Glutamatergic neuron (in vitro differentiated cells): Measurements from ENCODE around the gene MBD2. TPM values are rescaled to one million over a fixed set of nuclear protein-coding genes. Genes with fewer than 3 reads are reported as not detected.
"Not testable (repeated sequence)": the region's sequence is repeated elsewhere in the genome, so short reads cannot be mapped to it uniquely, and the experiment has no call there.

Experiments used
- DNase-seq: peaks from one replicate; pipeline ENCODE4 v3.0.0; 2022
- H3K27ac Mint-ChIP-seq: one replicate; pipeline ENCODE4 v1.8.0; 2020; ENCODE audit warnings: mild to moderate bottlenecking, mixed read lengths, inconsistent platforms; ENCODE audit not compliant: unreplicated experiment
- H3K27me3 Mint-ChIP-seq: one replicate; pipeline ENCODE4 v1.8.0; 2020; ENCODE audit warnings: mild to moderate bottlenecking, moderate library complexity, mixed read lengths, inconsistent platforms; ENCODE audit not compliant: unreplicated experiment
- H3K36me3 Mint-ChIP-seq: one replicate; pipeline ENCODE4 v1.8.0; 2020; ENCODE audit warnings: mild to moderate bottlenecking, mixed read lengths, inconsistent platforms; ENCODE audit not compliant: unreplicated experiment
- H3K4me1 Mint-ChIP-seq: one replicate; pipeline ENCODE4 v1.8.0; 2020; ENCODE audit warnings: mild to moderate bottlenecking, low read depth, mixed read lengths, inconsistent platforms; ENCODE audit not compliant: unreplicated experiment
- H3K4me3 Mint-ChIP-seq: one replicate; pipeline ENCODE4 v1.8.0; 2020; ENCODE audit warnings: mild to moderate bottlenecking, mixed read lengths, inconsistent platforms; ENCODE audit not compliant: unreplicated experiment
- H3K9me3 Mint-ChIP-seq: one replicate; pipeline ENCODE4 v1.8.0; 2020; ENCODE audit warnings: mild to moderate bottlenecking, moderate library complexity, mixed read lengths, inconsistent platforms; ENCODE audit not compliant: unreplicated experiment
- total RNA-seq: library from RNA; stranded (reverse); fragmentation: NEBNext Ultra II Directional; extraction: Animal tissue kit (Norgen Biotek cat#: 25700); gene quantifications from one replicate; pipeline ENCODE4 v1.2.1, GENCODE V29; 2021; ENCODE audit not compliant: unreplicated experiment
- TF ChIP-seq, protein P1 (sequence below): fragments of 200-600 bp; sonication (generic); IDR thresholded peaks from one replicate; pipeline ENCODE4 v1.5.0; 2021; ENCODE audit not compliant: partially characterized antibody, unreplicated experiment

The MBD2 gene
- total RNA-seq, 1 donor from 2014 or later: 30.6 TPM

DNA sequence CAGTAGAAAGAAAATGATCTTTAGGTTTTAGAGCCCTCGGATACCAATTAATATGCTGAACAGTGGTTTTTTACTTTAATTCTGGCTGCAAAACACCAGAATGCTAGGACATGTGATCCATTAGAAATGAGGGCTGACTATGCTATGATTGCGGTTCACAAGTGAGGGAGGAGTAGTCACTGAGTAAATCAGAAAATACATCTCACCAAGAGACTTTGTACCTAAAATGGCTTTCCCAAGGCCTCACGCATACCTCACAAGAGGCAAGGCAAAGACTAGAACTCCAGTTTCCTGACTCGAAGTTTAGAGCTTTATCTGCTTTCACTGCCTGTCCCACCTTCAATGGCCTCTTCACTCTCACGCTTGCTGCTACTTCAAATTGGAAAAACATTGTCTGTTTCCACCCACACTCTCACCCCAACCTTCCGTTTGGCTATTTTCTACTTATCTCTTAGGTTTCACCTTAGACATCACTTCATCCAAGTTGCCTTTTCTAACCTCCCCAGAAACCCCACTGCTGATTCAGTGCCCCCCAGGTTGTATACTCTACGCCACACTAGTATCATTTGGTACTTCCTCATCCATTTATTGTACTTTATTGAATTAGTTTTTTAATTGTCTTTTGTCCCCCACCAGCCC lies 5.1 kb upstream of the MBD2 start:
- Mint-ChIP-seq H3K36me3 (no peaks in the 10 kb centered on the region), H3K27me3 (peaks cover 4% of the 10 kb centered on the region), H3K27ac (no peak overlapping the region), H3K4me3 (no peak overlapping the region), H3K4me1 (no peaks in the 10 kb centered on the region), H3K9me3 (no peaks in the 10 kb centered on the region)
- no peak for DNase-seq
- TF ChIP-seq, protein P1, sequence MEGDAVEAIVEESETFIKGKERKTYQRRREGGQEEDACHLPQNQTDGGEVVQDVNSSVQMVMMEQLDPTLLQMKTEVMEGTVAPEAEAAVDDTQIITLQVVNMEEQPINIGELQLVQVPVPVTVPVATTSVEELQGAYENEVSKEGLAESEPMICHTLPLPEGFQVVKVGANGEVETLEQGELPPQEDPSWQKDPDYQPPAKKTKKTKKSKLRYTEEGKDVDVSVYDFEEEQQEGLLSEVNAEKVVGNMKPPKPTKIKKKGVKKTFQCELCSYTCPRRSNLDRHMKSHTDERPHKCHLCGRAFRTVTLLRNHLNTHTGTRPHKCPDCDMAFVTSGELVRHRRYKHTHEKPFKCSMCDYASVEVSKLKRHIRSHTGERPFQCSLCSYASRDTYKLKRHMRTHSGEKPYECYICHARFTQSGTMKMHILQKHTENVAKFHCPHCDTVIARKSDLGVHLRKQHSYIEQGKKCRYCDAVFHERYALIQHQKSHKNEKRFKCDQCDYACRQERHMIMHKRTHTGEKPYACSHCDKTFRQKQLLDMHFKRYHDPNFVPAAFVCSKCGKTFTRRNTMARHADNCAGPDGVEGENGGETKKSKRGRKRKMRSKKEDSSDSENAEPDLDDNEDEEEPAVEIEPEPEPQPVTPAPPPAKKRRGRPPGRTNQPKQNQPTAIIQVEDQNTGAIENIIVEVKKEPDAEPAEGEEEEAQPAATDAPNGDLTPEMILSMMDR: no peak

- Mint-ChIP-seq H3K36me3 (no peaks in the 10 kb centered on the region), H3K4me1 (no peaks in the 10 kb centered on the region), H3K9me3 (peaks cover 4% of the 10 kb centered on the region), H3K4me3 (no peak overlapping the region), H3K27ac (no peak overlapping the region), H3K27me3 (peaks cover 7% of the 10 kb centered on the region)
- TF ChIP-seq, protein P1: no peak
- no peak for DNase-seq
These were observed 3.9 kb upstream of the MBD2 start for GRCh38 chr18:54228364-54228763.

DNA sequence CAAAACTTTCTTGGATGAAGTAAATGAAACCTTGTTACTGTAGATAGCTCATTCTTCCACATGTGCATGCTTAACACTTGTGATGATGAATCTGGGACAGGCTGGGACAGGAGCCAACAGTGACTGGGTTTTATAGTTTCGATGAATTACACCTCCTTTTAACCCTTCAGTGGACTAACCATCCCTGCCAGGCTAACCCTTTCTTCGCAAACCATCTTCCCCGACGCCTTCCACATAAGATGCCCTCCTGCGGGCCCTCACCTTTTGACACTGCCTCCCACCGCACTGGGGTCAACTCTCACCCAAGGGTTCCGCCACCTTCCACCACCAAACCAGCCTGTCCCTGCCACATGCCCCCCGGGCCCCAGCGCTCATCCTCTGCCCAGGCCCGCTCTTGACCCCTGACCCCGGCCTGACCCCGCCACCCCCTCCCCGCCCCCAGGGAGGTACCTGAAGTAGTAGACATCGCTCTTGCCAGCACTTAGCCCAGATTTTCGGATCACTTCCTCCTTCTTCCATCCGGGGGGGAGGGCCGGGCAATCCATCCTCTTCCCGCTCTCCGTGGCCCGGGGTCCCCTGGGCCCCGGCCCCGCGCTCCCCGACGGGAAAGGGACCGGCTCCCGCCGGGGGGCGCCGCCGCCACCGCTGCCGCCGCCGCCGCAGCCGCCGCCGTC lies 764 bp downstream of the MBD2 start:
- H3K9me3 Mint-ChIP-seq: peaks cover 5% of the 10 kb centered on the region

GRCh38 chr18:54222922-54223567 lies 1.4 kb downstream of the MBD2 start:
- H3K36me3 Mint-ChIP-seq: no peaks in the 10 kb centered on the region
- H3K4me3 Mint-ChIP-seq: peak overlapping the region; percentile 95
- H3K4me1 Mint-ChIP-seq: peaks cover 21% of the 10 kb centered on the region
- peaks cover 7% of the 10 kb centered on the region for H3K27me3 Mint-ChIP-seq
- H3K27ac Mint-ChIP-seq: no peak overlapping the region
- TF ChIP-seq, protein P1: no peak
- DNase-seq: no peak
- H3K9me3 Mint-ChIP-seq: peaks cover 5% of the 10 kb centered on the region

More for the DNA sequence above, 764 bp downstream of the MBD2 start:
- no peaks in the 10 kb centered on the region for H3K36me3 Mint-ChIP-seq
- H3K4me3 Mint-ChIP-seq: peak overlapping the region; percentile 95
- DNase-seq: peak; percentile 41
- TF ChIP-seq, protein P1: no peak
- peaks cover 21% of the 10 kb centered on the region for H3K4me1 Mint-ChIP-seq
- H3K27ac Mint-ChIP-seq: no peak overlapping the region
- H3K27me3 Mint-ChIP-seq: peaks cover 7% of the 10 kb centered on the region

DNA sequence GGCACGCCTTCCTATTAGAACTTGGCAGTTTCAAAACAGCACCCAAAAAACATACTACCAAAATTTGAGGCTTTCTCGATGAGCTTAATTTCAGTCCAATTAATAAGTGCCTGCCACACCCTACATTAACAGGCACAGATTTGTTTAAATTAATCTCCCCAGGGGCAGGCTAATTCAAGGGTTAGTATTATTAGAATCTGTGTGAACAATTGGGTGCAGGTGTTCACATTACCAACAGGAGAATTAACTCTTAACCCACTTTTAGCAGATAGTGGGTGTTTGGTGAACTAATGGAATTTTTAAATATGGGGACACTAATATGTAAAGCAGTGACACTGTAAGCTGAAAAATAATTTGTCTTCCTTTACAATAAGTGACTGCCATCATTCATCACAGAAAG lies 4.1 kb downstream of the MBD2 start:
- H3K4me1 Mint-ChIP-seq: peaks cover 21% of the 10 kb centered on the region
- no peak overlapping the region for H3K27ac Mint-ChIP-seq
- DNase-seq: no peak
- TF ChIP-seq, protein P1: no peak
- peaks cover 5% of the 10 kb centered on the region for H3K27me3 Mint-ChIP-seq
- peaks cover 5% of the 10 kb centered on the region for H3K9me3 Mint-ChIP-seq
- H3K36me3 Mint-ChIP-seq: no peaks in the 10 kb centered on the region
- H3K4me3 Mint-ChIP-seq: no peak overlapping the region

DNA sequence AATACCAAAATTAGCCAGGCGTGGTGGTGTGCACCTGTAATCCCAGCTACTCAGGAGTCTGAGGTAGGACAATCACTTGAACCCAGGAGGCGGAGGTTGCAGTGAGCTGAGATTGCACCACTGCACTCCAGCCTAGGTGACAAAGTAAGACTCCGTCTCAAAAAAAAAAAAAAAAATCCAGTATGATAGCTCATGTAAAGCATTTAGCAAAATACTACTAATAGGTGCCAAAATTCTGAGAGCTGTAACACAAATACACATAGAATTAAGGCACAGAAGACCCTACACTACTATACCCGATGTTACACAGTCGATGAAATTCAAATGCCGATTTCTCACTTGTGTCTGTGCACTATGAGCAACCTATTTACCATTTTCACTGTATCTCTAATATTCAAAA lies 5.7 kb downstream of the MBD2 start:
- H3K27ac Mint-ChIP-seq, DNase-seq, H3K27me3 Mint-ChIP-seq, H3K4me3 Mint-ChIP-seq, H3K36me3 Mint-ChIP-seq, H3K9me3 Mint-ChIP-seq: not testable (repeated sequence)
- H3K4me1 Mint-ChIP-seq: peaks cover 21% of the 10 kb centered on the region
